HepG2 (cell line): ENCODE measurements around the gene ERCC4. TPM values are rescaled to one million over a fixed set of nuclear protein-coding genes. Genes with fewer than 3 reads are reported as not detected.

Source experiments
- ATAC-seq: fragments of 200-7000 bp; cut with Tn5 transposase; 3 replicates; pipeline ENCODE4 v1.9.1; 2020; ENCODE audit warnings: mild to moderate bottlenecking, moderate library complexity
- BruUV-seq: library from RNA; stranded (reverse); fragments of 400-500 nt; replicated peaks from 2 replicates; lab custom pipeline; 2021; lab: Mats Ljungman, UMichigan
- CTCF ChIA-PET: fragments of 300-600 bp; formaldehyde crosslinking; extraction: SDS; loops from one replicate; lab custom pipeline; 2021; ENCODE audit warnings: low total read pairs, inconsistent platforms, low intra/inter-chr PET ratio; lab: Yijun Ruan, JAX
- POLR2A ChIA-PET: fragments of 350-600 bp; sonication (Branson Sonifier 250); formaldehyde crosslinking; loops from one replicate; lab custom pipeline; 2020; ENCODE audit warnings: antibody characterized with exemption, inconsistent platforms; lab: Yijun Ruan, JAX
- DNase-seq: peaks from one replicate; pipeline ENCODE4 v3.0.0-alpha.2; 2015; ENCODE audit warnings: low spot score
- FAIRE-seq: peaks from 3 replicates; lab custom pipeline; 2011; peaks lifted over from hg19 to GRCh38; lab: Jason Lieb, UNC
- H2AFZ ChIP-seq: one replicate; pipeline ENCODE4 v1.6.1; 2011; ENCODE audit warnings: low read length, inconsistent platforms
- H3K27ac ChIP-seq: fragments of 300-600 bp; 3 replicates; pipeline ENCODE4 v1.8.0; 2011; ENCODE audit warnings: mixed run types, mild to moderate bottlenecking, mixed read lengths, low read length, inconsistent platforms; ENCODE audit not compliant: insufficient read depth; ENCODE audit errors: extremely low read length
- H3K27me3 ChIP-seq, 2 experiments: fragments of 200-600 bp in 1 of 2; 2 replicates in 1 of 2; 3 replicates in 1 of 2; pipeline versions ENCODE4 v1.6.0 to v1.8.0; 2011; ENCODE audit warnings: low read length in 2 of 2, mild to moderate bottlenecking in 2 of 2, moderate library complexity in 2 of 2, inconsistent platforms in 1 of 2; ENCODE audit not compliant: insufficient read depth in 2 of 2, control insufficient read depth in 1 of 2
- H3K36me3 ChIP-seq, 2 experiments: fragments of 200-600 bp in 1 of 2; replicated peaks in 1 of 2; 2 replicates in 1 of 2; 3 replicates in 1 of 2; pipeline versions ENCODE4 v1.5.1 to v1.8.0; 2011; ENCODE audit warnings: low read length in 2 of 2, inconsistent platforms in 1 of 2; ENCODE audit not compliant: insufficient read depth in 2 of 2, control insufficient read depth in 1 of 2
- H3K4me1 ChIP-seq: 2 replicates; pipeline ENCODE4 v1.5.1; 2012; ENCODE audit warnings: low read length, inconsistent platforms; ENCODE audit not compliant: insufficient read depth
- H3K4me2 ChIP-seq: 2 replicates; pipeline ENCODE4 v1.6.0; 2011; ENCODE audit warnings: low read depth, low read length, inconsistent platforms
- H3K4me3 ChIP-seq, 3 experiments: fragments of 200-600 bp in 1 of 3; sonication (generic), shearing (Covaris generic) in 1 of 3; replicated peaks in 1 of 3; 2 replicates each; pipeline ENCODE4 v1.5.1; 2011 to 2016; ENCODE audit warnings: low read length in 3 of 3, inconsistent platforms in 2 of 3, low read depth in 2 of 3, mild to moderate bottlenecking in 2 of 3, control low read depth in 1 of 3, mixed read lengths in 1 of 3; ENCODE audit not compliant: insufficient read depth in 1 of 3
- H3K79me2 ChIP-seq: one replicate; pipeline ENCODE4 v1.6.1; 2011; ENCODE audit warnings: low read length, inconsistent platforms; ENCODE audit not compliant: insufficient read depth
- H3K9ac ChIP-seq: 2 replicates; pipeline ENCODE4 v1.6.0; 2011; ENCODE audit warnings: mild to moderate bottlenecking, low read depth, low read length, inconsistent platforms; ENCODE audit not compliant: insufficient read depth
- H3K9me3 ChIP-seq: 2 replicates; pipeline ENCODE4 v1.5.1; 2012; ENCODE audit warnings: mild to moderate bottlenecking, low read length
- H4K20me1 ChIP-seq: 2 replicates; pipeline ENCODE4 v1.6.0; 2011; ENCODE audit warnings: inconsistent platforms, mild to moderate bottlenecking, low read length, moderate library complexity; ENCODE audit not compliant: insufficient read depth
- ARNT2 ChIP-seq: sonication (generic); formaldehyde crosslinking; IDR thresholded peaks from 2 replicates; pipeline ENCODE4 v1.8.0; 2022; ENCODE audit warnings: mild to moderate bottlenecking, low read depth, missing genetic modification reagents, moderate library complexity
- EHMT2 ChIP-seq: fragments of 200-600 bp; sonication (generic); IDR thresholded peaks from 2 replicates; pipeline ENCODE4 v1.7.0; 2017; ENCODE audit warnings: antibody characterized with exemption, low read depth, low read length, borderline replicate concordance
- FLYWCH1 ChIP-seq: sonication (generic); formaldehyde crosslinking; IDR thresholded peaks from 2 replicates; pipeline ENCODE4 v1.8.1; 2023; ENCODE audit warnings: mild to moderate bottlenecking, missing genetic modification reagents
- HOXA7 ChIP-seq: sonication (generic); formaldehyde crosslinking; IDR thresholded peaks from 2 replicates; pipeline ENCODE4 v1.8.1; 2022; ENCODE audit warnings: mild to moderate bottlenecking, missing genetic modification reagents, moderate library complexity
- KDM4B ChIP-seq: sonication (generic); formaldehyde crosslinking; IDR thresholded peaks from 2 replicates; pipeline ENCODE4 v1.4.0; 2020; ENCODE audit warnings: missing genetic modification reagents
- KDM5A ChIP-seq: fragments of 200-600 bp; sonication (generic); IDR thresholded peaks from 2 replicates; pipeline ENCODE4 v1.7.0; 2018; ENCODE audit warnings: antibody characterized with exemption, mild to moderate bottlenecking, low read length, borderline replicate concordance
- MXD4 ChIP-seq: IDR thresholded peaks from 2 replicates; pipeline ENCODE4 v1.6.1; 2016; ENCODE audit warnings: mild to moderate bottlenecking, missing biosample characterization, missing genetic modification reagents
- NFE2L1 ChIP-seq: sonication (generic); formaldehyde crosslinking; IDR thresholded peaks from 2 replicates; pipeline ENCODE4 v1.4.0; 2020; ENCODE audit warnings: missing genetic modification reagents, mild to moderate bottlenecking, borderline replicate concordance
- ZNF296 ChIP-seq: sonication (generic); formaldehyde crosslinking; conservative IDR thresholded peaks from 2 replicates; pipeline ENCODE4 v1.5.0; 2020; ENCODE audit warnings: mild to moderate bottlenecking, missing genetic modification reagents
- ZNF543 ChIP-seq: sonication (generic); formaldehyde crosslinking; IDR thresholded peaks from 2 replicates; pipeline ENCODE4 v1.4.0; 2020; ENCODE audit warnings: mild to moderate bottlenecking, missing genetic modification reagents
- WGBS: methylation state at CpG from one replicate; pipeline ENCODE4 v1.1.6; 2017; ENCODE audit warnings: low lambda C conversion rate; 5-methylcytosine and 5-hydroxymethylcytosine counted together
- in situ Hi-C: cut with HindIII; loops from 2 replicates; pipeline ENCODE4 v1.10.0; 2017; ENCODE audit warnings: low pct_unique_long_range_greater_than_20kb; ENCODE audit not compliant: extremely low pct_ligation_motif_present
- intact Hi-C: fragments of 100-400 bp; cut with micrococcal nuclease; formaldehyde crosslinking; loops from one replicate; pipeline ENCODE4 v1.10.0; 2022; ENCODE audit not compliant: unreplicated experiment
- polyA plus RNA-seq, 8 experiments: library from polyadenylated mRNA; depleted of rRNA in 3 of 8; stranded (reverse) in 7 of 8; unstranded in 1 of 8; fragments of >200 nt; fragmentation: Illumina TruSeq in 4 of 8; extraction: Trizol in 4 of 8; gene quantifications; 2 replicates each; pipeline versions ENCODE4 v1.2.1 to v1.2.3, GENCODE V29; 2011 to 2016; ENCODE audit warnings: low read depth in 4 of 8, missing spikeins in 1 of 8, mixed read lengths in 1 of 8; ENCODE audit not compliant: insufficient read depth in 1 of 8
- total RNA-seq, 5 experiments: library from RNA; depleted of rRNA; stranded (reverse); fragments of >200 nt; fragmentation: Illumina TruSeq; extraction: Trizol; gene quantifications; 2 replicates each; pipeline ENCODE4 v1.2.3, GENCODE V29; 2016; ENCODE audit warnings: low read depth in 1 of 5
- TF ChIP-seq, protein P1 (sequence below): IDR thresholded peaks from 2 replicates; pipeline ENCODE4 v1.6.1; 2016; ENCODE audit warnings: control low read depth
- TF ChIP-seq, protein P2 (sequence below): sonication (generic); formaldehyde crosslinking; IDR thresholded peaks from 2 replicates; pipeline ENCODE4 v1.9.0; 2021; ENCODE audit warnings: missing genetic modification reagents, borderline replicate concordance

ERCC4 gene
- total and polyA plus RNA-seq, 2 of the 13 experiments (the other 11 are each of a cell fraction or from before 2014, with no cell fraction given), result 5.4 to 15.2 TPM

DNA sequence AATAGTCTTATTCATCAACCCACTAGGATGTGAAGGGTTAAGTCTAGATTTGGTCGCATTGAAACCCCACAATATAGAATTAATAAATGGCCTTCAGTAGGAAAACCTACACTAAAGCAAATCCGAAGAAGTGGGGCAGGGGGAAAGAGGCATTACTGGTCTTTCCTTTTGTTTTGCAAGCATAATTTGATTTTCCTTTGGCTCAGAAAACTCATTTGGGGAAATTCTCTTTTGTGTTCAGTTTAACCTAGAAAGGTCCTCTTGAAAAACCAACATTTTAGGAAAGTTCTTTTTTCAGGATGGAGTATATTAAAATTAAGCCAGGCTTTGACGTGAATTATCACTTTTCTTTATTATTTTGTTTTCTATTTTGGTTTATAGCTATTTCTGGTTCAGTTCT is 31.7 kb downstream of the ERCC4 start (continued):
- TF ChIP-seq, protein P1, sequence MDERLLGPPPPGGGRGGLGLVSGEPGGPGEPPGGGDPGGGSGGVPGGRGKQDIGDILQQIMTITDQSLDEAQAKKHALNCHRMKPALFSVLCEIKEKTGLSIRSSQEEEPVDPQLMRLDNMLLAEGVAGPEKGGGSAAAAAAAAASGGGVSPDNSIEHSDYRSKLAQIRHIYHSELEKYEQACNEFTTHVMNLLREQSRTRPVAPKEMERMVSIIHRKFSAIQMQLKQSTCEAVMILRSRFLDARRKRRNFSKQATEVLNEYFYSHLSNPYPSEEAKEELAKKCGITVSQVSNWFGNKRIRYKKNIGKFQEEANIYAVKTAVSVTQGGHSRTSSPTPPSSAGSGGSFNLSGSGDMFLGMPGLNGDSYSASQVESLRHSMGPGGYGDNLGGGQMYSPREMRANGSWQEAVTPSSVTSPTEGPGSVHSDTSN (CRISPR knock-in tag), result no peak
- TF ChIP-seq ZNF296 (CRISPR knock-in tag), result no peak
- TF ChIP-seq KDM5A, result no peak
- no peak for TF ChIP-seq MXD4
- TF ChIP-seq, protein P2, sequence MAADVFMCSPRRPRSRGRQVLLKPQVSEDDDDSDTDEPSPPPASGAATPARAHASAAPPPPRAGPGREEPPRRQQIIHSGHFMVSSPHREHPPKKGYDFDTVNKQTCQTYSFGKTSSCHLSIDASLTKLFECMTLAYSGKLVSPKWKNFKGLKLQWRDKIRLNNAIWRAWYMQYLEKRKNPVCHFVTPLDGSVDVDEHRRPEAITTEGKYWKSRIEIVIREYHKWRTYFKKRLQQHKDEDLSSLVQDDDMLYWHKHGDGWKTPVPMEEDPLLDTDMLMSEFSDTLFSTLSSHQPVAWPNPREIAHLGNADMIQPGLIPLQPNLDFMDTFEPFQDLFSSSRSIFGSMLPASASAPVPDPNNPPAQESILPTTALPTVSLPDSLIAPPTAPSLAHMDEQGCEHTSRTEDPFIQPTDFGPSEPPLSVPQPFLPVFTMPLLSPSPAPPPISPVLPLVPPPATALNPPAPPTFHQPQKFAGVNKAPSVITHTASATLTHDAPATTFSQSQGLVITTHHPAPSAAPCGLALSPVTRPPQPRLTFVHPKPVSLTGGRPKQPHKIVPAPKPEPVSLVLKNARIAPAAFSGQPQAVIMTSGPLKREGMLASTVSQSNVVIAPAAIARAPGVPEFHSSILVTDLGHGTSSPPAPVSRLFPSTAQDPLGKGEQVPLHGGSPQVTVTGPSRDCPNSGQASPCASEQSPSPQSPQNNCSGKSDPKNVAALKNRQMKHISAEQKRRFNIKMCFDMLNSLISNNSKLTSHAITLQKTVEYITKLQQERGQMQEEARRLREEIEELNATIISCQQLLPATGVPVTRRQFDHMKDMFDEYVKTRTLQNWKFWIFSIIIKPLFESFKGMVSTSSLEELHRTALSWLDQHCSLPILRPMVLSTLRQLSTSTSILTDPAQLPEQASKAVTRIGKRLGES (CRISPR knock-in tag), result no peak
- TF ChIP-seq KDM4B (CRISPR knock-in tag), result no peak
- no peak for TF ChIP-seq EHMT2

DNA sequence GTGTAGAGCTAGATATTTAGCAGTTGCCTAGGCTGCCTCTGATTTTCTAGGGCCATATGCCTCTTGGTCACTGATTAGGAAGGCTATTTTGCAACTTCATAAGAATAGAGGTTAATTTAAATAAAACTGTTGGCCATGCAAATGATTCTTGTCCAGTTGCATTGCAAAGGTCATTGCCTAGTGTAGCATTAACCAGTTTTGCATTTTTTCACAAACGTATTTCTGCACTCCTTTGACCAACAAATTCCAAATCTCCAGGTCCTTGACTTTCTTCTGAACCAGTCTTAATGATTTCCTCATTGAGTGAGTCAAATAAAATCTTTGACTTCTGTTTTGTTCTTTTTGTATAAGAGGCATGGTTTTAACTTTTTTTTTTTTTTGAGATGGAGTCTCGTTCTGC is 33.5 kb downstream of the ERCC4 start:
- Histone ChIP-seq H3K27ac (no peak overlapping the region), H3K79me2 (no peaks in the 10 kb centered on the region), H3K4me1 (peaks cover 24% of the 10 kb centered on the region), H4K20me1 (no peaks in the 10 kb centered on the region), H3K9me3 (no peaks in the 10 kb centered on the region), H2AFZ (no peak overlapping the region), H3K4me2 (no peak overlapping the region), H3K36me3 (peaks cover 0 to 2% of the 10 kb centered on the region in 2 experiments; a peak in 1 of 5 replicates), H3K27me3 (no peaks in the 10 kb centered on the region), H3K4me3 (no peak overlapping the region), H3K9ac (no peak overlapping the region)
- DNase-seq (no peak), FAIRE-seq (no peak), ATAC-seq (no peak)
- ChIA-PET POLR2A (no interaction called here), CTCF (no interaction called here)
- in situ Hi-C loops (no loop called here), intact Hi-C loops (no loop called here)
- BruUV-seq, result no TSS peak
- TF ChIP-seq ZNF543 (CRISPR knock-in tag) (no peak), NFE2L1 (CRISPR knock-in tag) (no peak), FLYWCH1 (no peak), HOXA7 (no peak), ARNT2 (CRISPR knock-in tag) (no peak)
- 60% methylated on average over 2 of the region's 2 CpGs for WGBS
